ENCODE data around the gene NLRC5. TPM values are rescaled to one million over a fixed set of nuclear protein-coding genes. Genes with fewer than 3 reads are reported as not detected.

Gene NLRC5
- total RNA-seq, 1 donor from 2014 or later, result 4.5 TPM

DNA sequence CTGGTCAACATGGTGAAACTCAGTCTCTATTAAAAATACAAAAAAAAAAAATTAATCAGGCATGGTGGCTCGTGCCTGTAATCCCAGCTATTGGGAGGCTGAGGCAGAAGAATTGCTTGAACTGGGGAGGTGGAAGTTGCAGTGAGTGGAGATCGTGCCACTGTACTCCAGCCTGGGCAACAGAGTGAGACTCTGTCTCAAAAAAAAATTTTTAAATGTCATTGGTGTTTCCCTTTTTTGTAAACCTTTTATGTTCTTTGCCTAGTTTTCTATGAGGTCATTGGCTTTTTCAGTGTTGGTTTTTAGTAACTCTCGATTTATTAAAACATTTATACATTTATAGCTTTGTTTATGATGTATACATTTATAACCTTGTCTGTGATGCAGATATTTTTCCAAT, 18.2 kb downstream of the NLRC5 start:
- TF ChIP-seq, protein P1, sequence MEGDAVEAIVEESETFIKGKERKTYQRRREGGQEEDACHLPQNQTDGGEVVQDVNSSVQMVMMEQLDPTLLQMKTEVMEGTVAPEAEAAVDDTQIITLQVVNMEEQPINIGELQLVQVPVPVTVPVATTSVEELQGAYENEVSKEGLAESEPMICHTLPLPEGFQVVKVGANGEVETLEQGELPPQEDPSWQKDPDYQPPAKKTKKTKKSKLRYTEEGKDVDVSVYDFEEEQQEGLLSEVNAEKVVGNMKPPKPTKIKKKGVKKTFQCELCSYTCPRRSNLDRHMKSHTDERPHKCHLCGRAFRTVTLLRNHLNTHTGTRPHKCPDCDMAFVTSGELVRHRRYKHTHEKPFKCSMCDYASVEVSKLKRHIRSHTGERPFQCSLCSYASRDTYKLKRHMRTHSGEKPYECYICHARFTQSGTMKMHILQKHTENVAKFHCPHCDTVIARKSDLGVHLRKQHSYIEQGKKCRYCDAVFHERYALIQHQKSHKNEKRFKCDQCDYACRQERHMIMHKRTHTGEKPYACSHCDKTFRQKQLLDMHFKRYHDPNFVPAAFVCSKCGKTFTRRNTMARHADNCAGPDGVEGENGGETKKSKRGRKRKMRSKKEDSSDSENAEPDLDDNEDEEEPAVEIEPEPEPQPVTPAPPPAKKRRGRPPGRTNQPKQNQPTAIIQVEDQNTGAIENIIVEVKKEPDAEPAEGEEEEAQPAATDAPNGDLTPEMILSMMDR (conservative IDR thresholded peaks at IDR 0.05; ENCODE audit: low read depth, low read length), result no peak
- DNase-seq (ENCODE audit: low read depth), result no peak
- no peak overlapping the region for H3K4me3 ChIP-seq (ENCODE audit: low read depth, low read length)

DNA sequence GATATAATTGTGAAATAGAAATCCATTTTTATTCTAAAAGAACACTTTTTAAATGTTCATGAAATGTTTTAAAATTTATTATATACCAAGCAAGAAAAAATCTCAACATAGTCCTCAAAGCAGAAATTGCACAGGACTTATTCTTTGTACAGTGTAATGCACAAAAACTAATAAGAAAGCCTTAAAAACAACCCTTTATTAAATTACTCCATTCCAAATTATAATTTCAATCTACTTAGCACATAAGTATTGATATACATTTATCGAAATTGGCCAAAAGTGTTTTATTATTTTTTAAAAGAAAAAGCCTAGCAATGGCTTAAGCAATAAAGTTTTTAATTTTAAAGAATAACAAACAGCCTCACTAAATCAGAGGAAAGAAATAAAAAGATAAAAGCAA, 19.1 kb downstream of the NLRC5 start:
- no peak overlapping the region for H3K4me3 ChIP-seq (ENCODE audit: low read depth, low read length)
- no peak for DNase-seq (ENCODE audit: low read depth)
- TF ChIP-seq, protein P1 (conservative IDR thresholded peaks at IDR 0.05; ENCODE audit: low read depth, low read length), result no peak

DNA sequence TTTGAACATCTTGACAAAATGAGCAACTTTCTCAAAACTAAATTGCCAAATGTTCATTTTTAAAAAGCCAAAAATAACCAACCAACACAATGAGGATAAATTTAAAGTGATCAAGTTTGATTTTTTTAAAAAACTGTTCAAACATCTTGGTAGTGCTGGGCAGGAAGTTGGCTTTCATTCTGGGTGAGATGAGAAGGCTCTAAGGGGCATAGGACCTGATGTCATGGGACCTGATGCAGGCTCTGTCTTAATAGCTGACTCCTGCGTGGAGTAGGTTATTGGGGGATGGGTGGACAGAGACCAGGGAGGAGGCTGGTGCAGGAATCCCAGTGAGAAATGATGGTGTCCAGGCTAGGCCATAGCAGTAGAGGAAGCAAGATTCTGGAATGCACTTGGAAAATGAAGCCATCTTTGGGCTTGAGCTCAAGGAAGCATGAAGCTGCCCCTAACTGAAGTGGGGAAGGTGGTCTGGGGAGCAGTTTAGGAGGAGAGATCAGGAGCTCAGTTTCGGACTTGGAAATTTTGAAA, 20.4 kb downstream of the NLRC5 start:
- TF ChIP-seq, protein P1 (conservative IDR thresholded peaks at IDR 0.05; ENCODE audit: low read depth, low read length), result no peak
- DNase-seq (ENCODE audit: low read depth), result no peak
- no peak overlapping the region for H3K4me3 ChIP-seq (ENCODE audit: low read depth, low read length)

DNA sequence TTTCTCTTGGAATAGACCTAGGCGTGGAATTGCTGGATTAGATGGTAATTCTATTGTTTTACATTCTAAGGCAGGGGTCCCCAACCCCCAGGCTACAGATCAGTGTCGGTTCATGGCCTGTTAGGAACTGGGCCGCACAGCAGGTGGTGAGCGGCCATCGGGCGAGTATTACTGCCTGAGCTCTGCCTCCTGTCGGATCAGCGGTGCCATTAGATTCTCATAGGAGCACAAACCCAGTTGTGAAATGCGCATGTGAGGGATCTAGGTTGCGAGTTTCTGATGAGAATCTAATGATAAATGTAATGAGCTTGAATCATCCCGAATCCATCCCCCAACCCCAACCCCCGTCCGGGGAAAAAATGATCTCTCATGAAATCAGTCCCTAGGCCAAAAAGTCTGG, 23.0 kb downstream of the NLRC5 start:
- H3K4me3 ChIP-seq (ENCODE audit: low read depth, low read length), result no peak overlapping the region
- DNase-seq (ENCODE audit: low read depth), result no peak
- TF ChIP-seq, protein P1 (conservative IDR thresholded peaks at IDR 0.05; ENCODE audit: low read depth, low read length), result no peak

DNA sequence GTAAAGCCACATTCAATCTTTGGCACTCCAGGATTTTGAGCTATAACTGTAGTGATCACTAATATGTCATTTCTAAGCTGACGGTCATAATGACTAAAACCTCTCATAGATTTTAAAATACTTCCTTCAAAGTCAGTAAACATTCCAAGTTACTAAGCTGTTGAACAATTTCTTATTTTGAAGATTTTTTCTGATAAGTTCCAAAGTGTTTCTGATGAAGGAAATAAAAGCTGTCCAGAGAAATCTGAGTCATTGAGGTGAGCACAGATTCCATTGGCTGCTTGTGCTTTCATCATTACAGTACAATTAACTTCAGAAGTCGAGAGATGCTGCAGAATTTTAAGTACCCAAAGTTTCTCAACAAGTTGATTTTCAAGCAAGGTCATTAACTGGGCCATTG, 23.9 kb downstream of the NLRC5 start:
- TF ChIP-seq, protein P1 (conservative IDR thresholded peaks at IDR 0.05; ENCODE audit: low read depth, low read length), result no peak
- H3K4me3 ChIP-seq (ENCODE audit: low read depth, low read length), result no peak overlapping the region
- DNase-seq (ENCODE audit: low read depth), result no peak

DNA sequence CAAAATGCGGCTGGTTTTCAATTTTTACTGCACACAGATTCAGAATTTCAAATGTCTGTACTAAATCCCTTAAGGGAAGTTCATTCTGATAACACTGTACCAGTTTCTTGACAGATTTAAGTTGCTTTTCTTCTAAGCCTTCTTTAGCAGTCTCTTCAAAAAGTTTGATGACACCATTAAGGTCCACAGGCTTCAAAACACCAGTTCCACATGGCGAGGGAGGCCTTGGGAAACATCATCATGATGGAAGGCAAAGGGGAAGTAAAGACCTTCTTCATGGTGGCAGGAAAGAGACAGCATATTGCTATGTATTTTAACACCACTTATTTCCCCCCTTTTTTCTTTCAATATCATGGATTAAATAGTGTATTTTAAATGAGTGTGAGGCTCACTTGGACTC, 24.5 kb downstream of the NLRC5 start:
- TF ChIP-seq, protein P1 (conservative IDR thresholded peaks at IDR 0.05; ENCODE audit: low read depth, low read length), result no peak
- no peak overlapping the region for H3K4me3 ChIP-seq (ENCODE audit: low read depth, low read length)
- DNase-seq (ENCODE audit: low read depth), result no peak

DNA sequence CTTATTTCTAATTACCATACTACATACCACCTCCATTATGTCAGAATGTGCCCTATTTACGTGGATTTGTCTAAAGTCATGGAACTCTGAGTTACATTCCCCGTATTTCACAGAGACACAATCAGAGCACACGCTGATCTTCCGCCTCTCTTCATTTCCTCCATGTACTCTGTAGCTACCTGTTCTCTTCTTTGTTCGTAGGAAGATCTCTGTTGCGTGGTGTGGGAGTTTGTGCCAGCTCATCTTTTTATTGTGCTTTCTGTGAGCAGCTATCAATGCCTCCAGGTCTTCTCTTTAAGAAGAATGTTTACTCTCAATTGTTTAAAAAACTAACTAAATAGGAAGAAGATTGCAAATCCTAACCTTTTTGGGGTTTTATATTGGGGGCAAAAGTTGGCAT, 26.9 kb downstream of the NLRC5 start:
- TF ChIP-seq, protein P1 (conservative IDR thresholded peaks at IDR 0.05; ENCODE audit: low read depth, low read length), result no peak
- no peak overlapping the region for H3K4me3 ChIP-seq (ENCODE audit: low read depth, low read length)
- no peak for DNase-seq (ENCODE audit: low read depth)
